D721Med (cell line): Measurements from ENCODE around the gene CCDC3.

ENCODE experiments used
- DNase-seq: peaks from one replicate; pipeline ENCODE4 v3.0.0; 2011; ENCODE audit warnings: low spot score; ENCODE audit not compliant: insufficient read length
- FAIRE-seq: peaks from 2 replicates; lab custom pipeline; 2011; peaks lifted over from hg19 to GRCh38; lab: Jason Lieb, UNC
- TF ChIP-seq, protein P1 (sequence below): IDR thresholded peaks from 2 replicates; pipeline ENCODE4 v1.5.1; 2012; ENCODE audit warnings: mild to moderate bottlenecking, control low read depth; ENCODE audit not compliant: insufficient read depth; ENCODE audit errors: missing control alignments

Gene CCDC3

GRCh38 chr10:13019280-13019679 is 17.8 kb upstream of the CCDC3 start:
- FAIRE-seq (no peak), DNase-seq (no peak)
- TF ChIP-seq, protein P1, sequence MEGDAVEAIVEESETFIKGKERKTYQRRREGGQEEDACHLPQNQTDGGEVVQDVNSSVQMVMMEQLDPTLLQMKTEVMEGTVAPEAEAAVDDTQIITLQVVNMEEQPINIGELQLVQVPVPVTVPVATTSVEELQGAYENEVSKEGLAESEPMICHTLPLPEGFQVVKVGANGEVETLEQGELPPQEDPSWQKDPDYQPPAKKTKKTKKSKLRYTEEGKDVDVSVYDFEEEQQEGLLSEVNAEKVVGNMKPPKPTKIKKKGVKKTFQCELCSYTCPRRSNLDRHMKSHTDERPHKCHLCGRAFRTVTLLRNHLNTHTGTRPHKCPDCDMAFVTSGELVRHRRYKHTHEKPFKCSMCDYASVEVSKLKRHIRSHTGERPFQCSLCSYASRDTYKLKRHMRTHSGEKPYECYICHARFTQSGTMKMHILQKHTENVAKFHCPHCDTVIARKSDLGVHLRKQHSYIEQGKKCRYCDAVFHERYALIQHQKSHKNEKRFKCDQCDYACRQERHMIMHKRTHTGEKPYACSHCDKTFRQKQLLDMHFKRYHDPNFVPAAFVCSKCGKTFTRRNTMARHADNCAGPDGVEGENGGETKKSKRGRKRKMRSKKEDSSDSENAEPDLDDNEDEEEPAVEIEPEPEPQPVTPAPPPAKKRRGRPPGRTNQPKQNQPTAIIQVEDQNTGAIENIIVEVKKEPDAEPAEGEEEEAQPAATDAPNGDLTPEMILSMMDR = no peak

DNA sequence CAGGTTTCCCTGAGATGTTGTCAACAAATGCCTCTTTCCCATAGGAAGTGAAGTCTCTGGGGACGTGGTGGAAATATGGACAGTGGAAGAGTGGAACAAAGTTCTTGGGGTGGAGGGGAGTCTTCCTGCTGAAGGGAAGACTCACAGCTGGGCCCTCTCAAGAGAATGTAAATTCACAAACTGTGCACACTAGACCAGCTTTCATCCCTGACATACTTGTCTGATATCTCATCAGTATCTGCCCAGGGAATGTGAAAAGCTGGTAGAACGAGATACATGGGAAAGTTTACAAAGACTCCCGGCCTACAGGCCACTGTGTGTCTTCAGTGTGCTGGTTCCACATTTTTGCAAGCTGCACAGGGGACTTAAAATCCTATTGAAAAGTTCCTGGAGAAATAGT is 16.7 kb upstream of the CCDC3 start:
- no peak for FAIRE-seq
- TF ChIP-seq, protein P1 = no peak

DNA sequence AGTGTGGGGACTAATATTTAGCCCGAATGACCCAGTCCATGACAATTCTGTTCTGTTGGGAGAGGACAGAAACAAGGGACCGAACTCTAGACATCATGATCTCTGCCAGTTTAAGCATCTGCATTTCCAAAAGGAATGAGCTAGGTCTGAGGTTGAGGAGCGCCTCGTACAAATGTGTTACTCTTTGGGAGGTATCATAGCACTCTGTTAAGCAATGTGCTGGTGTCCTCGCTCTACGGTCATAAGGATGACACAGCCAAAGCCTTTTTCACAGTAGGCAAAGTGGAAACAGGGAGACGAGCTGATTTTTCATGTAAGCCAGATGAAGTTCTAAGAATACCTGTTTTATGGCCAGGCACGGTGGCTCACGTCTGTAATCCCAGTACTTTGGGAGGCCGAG is 15.4 kb upstream of the CCDC3 start:
- DNase-seq = no peak
- no peak for FAIRE-seq
- TF ChIP-seq, protein P1 = no peak

More for the DNA sequence above, 16.7 kb upstream of the CCDC3 start:
- DNase-seq = no peak

DNA sequence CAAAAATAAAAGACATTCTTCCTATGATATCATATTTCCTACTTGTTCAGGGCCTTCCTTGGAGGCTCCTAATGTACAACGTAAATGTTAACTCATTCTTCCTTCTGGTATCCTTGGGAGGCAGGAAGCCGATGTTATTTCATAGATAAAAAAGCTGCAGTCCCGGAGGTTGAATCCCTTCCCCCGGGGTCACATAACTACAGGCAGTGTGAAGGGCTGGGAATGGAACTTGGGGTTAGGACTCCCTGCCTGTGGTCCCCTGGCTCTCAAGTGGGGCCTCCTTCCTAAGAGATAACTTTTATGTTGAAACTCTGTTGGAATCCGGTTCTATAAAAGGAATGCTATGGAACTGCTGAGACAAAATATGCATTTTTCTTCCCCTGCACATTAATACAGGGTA is 14.9 kb upstream of the CCDC3 start:
- FAIRE-seq (no peak), DNase-seq (no peak)
- TF ChIP-seq, protein P1 = no peak

DNA sequence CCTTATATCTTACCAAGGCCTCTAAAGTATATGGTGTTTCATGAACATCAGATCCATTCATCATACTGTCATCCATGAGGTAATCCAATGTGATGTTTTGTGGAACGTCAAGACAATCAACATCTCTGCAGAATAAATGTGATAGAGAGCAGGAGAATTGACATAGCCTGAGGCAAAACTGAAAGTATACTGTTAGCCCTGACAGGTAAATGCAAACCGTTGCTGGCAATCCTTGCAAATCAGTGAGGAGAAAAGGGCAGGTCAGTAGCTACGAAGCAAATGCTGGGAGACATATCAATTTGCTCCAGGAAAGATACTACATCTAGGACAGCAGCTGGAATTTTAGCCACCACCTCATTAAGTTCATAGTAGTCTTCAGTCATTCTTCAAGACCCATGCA is 4.5 kb upstream of the CCDC3 start:
- TF ChIP-seq, protein P1 = no peak
- no peak for FAIRE-seq
- DNase-seq = no peak

DNA sequence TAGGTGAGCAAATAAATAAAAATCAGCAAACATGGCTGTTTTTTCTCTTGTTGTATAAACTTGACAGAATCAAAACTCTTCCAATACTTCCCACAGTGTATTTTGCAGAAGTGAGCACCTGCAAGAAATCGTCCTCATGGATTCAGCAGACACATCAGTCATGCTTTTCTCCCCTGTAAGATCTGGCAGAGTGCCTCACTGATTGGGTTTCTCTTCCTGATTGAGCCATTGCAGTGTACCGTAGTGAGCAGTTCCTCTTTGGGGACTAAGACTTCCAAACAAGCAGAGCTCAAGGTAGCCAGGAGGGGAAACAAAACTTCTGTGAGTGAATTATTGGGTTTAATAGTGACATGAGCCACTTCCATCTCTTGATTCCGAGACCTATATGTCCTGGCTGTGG is 2.2 kb upstream of the CCDC3 start:
- TF ChIP-seq, protein P1 = no peak
- DNase-seq = no peak
- FAIRE-seq = no peak

DNA sequence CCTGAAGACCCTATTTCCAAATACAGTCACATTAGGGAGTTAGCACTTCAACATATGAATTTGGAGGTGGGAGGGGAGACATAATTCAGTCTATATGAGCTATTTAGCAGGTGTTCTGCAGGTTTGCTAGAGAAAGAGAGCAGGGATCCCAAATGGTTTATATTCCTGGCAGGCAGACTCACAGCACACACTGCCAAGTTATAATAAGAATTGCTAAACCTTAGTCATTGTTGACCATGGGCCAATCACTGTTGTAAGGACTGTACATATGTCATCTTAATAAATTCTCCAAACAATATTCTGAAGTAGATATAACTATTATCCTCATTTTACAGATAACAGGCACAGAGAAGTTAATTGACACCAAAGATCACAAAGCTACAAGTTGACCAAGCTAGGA is 1.5 kb upstream of the CCDC3 start:
- TF ChIP-seq, protein P1 = no peak
- DNase-seq (no peak), FAIRE-seq (no peak)
